ENCODE results near the gene TMEM271. TPM values are rescaled to one million over a fixed set of nuclear protein-coding genes. Genes with fewer than 3 reads are reported as not detected.

Gene TMEM271
- total RNA-seq, 4 donors from 2014 or later: not detected

GRCh38 chr4:541271-541670 lies 34.8 kb downstream of the TMEM271 start:
- Histone ChIP-seq H3K27me3 (no peaks in the 10 kb centered on the region), H3K4me1 (no peaks in the 10 kb centered on the region), H3K27ac (no peak overlapping the region), H3K9me3 (no peaks in the 10 kb centered on the region), H3K4me3 (no peak overlapping the region), H3K36me3 (peaks cover 0 to 18% of the 10 kb centered on the region in 2 donors)
- in situ Hi-C loops (cut with MboI; ENCODE audit: low sequenced_read_pairs in 4 of 4): no loop called here
- intact Hi-C loops (cut with DNase I; ENCODE audit: low total_unique reads): no loop called here
- ATAC-seq (no peak), DNase-seq (no peak)
- TF ChIP-seq POLR2A (IDR thresholded peaks at IDR 0.05): no peak
- no peak for TF ChIP-seq CTCF (IDR thresholded peaks at IDR 0.05 in 4 of 5, conservative IDR thresholded peaks at IDR 0.05 in 1 of 5)

DNA sequence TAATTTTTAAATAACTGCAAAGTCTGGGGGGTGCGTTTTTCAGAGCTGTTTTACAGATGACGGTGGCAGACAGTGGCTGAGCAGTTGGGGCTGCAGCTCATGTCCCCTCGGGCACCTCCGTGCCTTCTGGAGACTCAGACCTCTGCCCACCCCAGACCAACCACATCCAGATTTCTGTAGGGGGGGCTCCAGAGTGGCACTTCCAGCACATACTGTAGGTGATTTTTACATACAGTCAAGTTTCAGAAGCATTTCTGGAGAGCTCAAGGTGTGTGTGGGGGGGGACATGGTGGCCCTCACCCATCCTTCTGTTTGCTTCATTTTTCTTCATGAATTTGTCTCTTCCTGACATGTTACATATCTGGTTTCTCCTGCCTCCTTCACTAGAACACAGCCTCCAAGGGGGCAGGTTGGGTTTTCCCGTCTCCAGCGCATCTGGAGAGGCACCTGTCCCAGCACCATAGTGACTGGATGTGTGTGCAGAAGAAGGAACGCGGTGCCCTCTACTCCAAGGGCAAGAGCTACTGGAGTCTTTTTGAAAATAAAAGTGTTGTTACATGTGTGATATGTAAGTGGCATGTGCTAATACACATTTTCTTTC lies 37.5 kb downstream of the TMEM271 start:
- Histone ChIP-seq H3K4me3 (no peak overlapping the region), H3K27me3 (no peaks in the 10 kb centered on the region), H3K36me3 (peaks cover 0 to 44% of the 10 kb centered on the region in 2 donors), H3K27ac (no peak overlapping the region), H3K9me3 (no peaks in the 10 kb centered on the region), H3K4me1 (no peaks in the 10 kb centered on the region)
- in situ Hi-C loops (cut with MboI; ENCODE audit: low sequenced_read_pairs in 4 of 4): no loop called here
- intact Hi-C loops (cut with DNase I; ENCODE audit: low total_unique reads): no loop called here
- DNase-seq (no peak), ATAC-seq (no peak)
- TF ChIP-seq POLR2A (IDR thresholded peaks at IDR 0.05): no peak
- TF ChIP-seq CTCF (IDR thresholded peaks at IDR 0.05 in 4 of 5, conservative IDR thresholded peaks at IDR 0.05 in 1 of 5): no peak

GRCh38 chr4:537436-538264 lies 38.4 kb downstream of the TMEM271 start:
- TF ChIP-seq CTCF (IDR thresholded peaks at IDR 0.05 in 4 of 5, conservative IDR thresholded peaks at IDR 0.05 in 1 of 5) (no peak), POLR2A (IDR thresholded peaks at IDR 0.05) (no peak)
- no peak overlapping the region for H3K27ac ChIP-seq
- no peak overlapping the region for H3K4me3 ChIP-seq
- DNase-seq (no peak), ATAC-seq (no peak)
- H3K9me3 ChIP-seq: no peaks in the 10 kb centered on the region
- H3K36me3 ChIP-seq: peaks cover 0 to 49% of the 10 kb centered on the region in 2 donors
- in situ Hi-C loops (cut with MboI; ENCODE audit: low sequenced_read_pairs in 4 of 4): no loop called here
- no peaks in the 10 kb centered on the region for H3K27me3 ChIP-seq
- intact Hi-C loops (cut with DNase I; ENCODE audit: low total_unique reads): no loop called here
- no peaks in the 10 kb centered on the region for H3K4me1 ChIP-seq

GRCh38 chr4:536351-536972 lies 39.6 kb downstream of the TMEM271 start:
- DNase-seq: no peak
- intact Hi-C loops (cut with DNase I; ENCODE audit: low total_unique reads) (no loop called here), in situ Hi-C loops (cut with MboI; ENCODE audit: low sequenced_read_pairs in 4 of 4) (no loop called here)
- ATAC-seq: no peak
- Histone ChIP-seq H3K36me3 (peaks cover 0 to 59% of the 10 kb centered on the region in 2 donors), H3K4me1 (no peaks in the 10 kb centered on the region), H3K4me3 (no peak overlapping the region), H3K27ac (no peak overlapping the region), H3K9me3 (no peaks in the 10 kb centered on the region), H3K27me3 (no peaks in the 10 kb centered on the region)
- TF ChIP-seq CTCF (IDR thresholded peaks at IDR 0.05 in 4 of 5, conservative IDR thresholded peaks at IDR 0.05 in 1 of 5) (no peak), POLR2A (IDR thresholded peaks at IDR 0.05) (no peak)

Data from gastrocnemius medialis (tissue), 4 donors.